ENCODE data around the gene ASB1.

DNA sequence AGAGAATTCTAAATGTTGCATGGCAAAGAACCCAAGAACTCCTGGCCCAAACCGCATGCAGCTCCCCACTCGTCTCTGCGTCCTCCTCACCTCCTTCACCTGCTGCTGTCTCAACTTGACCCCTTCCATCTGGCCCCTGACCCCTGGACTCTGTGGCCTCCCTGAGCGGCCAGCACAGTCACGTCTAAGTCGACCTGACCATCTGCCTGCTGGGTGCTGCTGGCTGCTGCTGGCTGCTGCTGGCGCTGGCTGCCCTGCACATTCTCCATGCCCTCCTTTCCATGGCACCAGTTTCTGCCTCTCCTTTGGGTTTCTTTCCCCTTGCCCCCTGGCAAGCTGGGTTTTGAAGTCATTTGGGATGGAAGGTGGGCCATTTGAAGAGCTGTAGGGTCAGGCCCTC is 30.1 kb upstream of the ASB1 start:
- no peak for TF ChIP-seq POLR2A (IDR thresholded peaks at IDR 0.05)
- TF ChIP-seq, protein P1, sequence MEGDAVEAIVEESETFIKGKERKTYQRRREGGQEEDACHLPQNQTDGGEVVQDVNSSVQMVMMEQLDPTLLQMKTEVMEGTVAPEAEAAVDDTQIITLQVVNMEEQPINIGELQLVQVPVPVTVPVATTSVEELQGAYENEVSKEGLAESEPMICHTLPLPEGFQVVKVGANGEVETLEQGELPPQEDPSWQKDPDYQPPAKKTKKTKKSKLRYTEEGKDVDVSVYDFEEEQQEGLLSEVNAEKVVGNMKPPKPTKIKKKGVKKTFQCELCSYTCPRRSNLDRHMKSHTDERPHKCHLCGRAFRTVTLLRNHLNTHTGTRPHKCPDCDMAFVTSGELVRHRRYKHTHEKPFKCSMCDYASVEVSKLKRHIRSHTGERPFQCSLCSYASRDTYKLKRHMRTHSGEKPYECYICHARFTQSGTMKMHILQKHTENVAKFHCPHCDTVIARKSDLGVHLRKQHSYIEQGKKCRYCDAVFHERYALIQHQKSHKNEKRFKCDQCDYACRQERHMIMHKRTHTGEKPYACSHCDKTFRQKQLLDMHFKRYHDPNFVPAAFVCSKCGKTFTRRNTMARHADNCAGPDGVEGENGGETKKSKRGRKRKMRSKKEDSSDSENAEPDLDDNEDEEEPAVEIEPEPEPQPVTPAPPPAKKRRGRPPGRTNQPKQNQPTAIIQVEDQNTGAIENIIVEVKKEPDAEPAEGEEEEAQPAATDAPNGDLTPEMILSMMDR (IDR thresholded peaks at IDR 0.05) = no peak
